Stimulated activated CD8-positive, alpha-beta memory T cell treated with anti-CD3 and anti-CD28 coated beads, Interleukin-7, amount 100 ng/mL, for 1 hour (primary cell): ENCODE data around the gene DNLZ.
"Not testable (repeated sequence)": the region's sequence is repeated elsewhere in the genome, so short reads cannot be mapped to it uniquely, and the experiment has no call there.

ENCODE experiments used
- DNase-seq, 2 donors: peaks; one replicate each; pipeline ENCODE4 v3.0.0-alpha.2; 2020; ENCODE audit warnings: low read depth in 2 of 2

Gene DNLZ

GRCh38 chr9:136359774-136360718 lies 3.5 kb downstream of the DNLZ start:
- DNase-seq = no peak

- DNase-seq = no peak
Measured at GRCh38 chr9:136358888-136359287, 4.7 kb downstream of the DNLZ start.

DNA sequence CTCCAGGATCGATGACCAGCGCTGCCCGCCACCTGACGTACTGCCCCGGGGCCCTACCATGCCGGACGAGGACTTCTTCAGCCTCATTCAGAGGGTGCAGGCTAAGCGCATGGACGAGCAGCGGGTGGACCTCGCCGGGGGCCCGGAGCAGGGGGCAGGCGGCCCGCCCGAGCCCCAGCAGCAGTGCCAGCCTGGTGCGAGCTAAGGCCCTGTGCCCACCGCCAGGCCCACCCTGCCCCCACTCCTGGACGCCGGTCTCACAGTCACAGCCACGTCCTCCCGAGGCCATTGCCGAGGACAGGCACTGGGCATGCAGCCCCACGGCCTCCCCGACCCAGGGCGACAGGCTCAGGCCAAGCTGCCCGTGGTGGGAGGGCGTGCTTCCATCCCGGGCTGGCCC lies 5.5 kb downstream of the DNLZ start:
- no peak for DNase-seq

- no peak for DNase-seq
Measured at GRCh38 chr9:136357202-136357725, 6.3 kb downstream of the DNLZ start.

GRCh38 chr9:136355616-136356557 lies 7.7 kb downstream of the DNLZ start:
- DNase-seq = no peak

- no peak for DNase-seq
Measured at GRCh38 chr9:136354592-136355085, 8.9 kb downstream of the DNLZ start.

- no peak for DNase-seq
Measured at GRCh38 chr9:136353757-136354488, 9.6 kb downstream of the DNLZ start.

- no peak for DNase-seq
Measured at GRCh38 chr9:136353088-136353487, 10.5 kb downstream of the DNLZ start.

DNA sequence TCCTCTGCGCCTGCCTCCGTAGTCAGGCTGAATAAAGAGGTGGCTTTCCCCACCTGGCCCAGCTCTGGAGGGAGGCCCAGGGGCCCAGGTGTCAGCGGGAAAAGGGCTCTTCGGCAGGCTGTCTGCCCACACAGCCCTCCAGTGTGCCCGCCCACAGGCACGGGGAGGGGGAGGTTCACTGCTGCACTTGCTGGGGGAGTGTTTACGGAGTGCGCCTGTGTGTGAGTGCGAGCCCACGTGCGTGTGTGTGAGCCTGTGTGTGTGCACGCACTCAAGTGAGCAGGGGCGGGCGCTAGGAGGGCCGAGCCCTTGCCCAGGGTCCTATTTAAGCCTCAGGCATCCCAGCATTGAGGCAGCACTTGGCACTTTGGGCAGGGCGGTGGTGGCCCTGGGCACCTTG lies 10.9 kb downstream of the DNLZ start:
- no peak for DNase-seq

DNA sequence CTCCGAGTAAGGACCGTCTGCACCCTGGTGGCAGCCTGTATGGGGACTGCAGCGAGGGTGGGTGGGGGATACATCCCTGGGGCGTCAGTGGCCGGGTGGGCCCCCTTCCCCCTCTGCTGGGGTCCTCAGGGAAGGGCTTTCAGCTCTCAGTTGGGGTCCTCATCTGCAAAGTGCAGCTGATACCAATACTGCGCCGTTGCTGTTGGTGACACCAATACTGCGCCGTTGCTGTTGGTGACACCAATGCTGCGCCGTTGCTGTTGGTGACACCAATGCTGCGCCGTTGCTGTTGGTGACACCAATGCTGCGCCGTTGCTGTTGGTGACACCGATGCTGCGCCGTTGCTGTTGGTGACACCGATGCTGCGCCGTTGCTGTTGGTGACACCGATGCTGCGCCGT lies 11.7 kb downstream of the DNLZ start:
- DNase-seq = not testable (repeated sequence)

DNA sequence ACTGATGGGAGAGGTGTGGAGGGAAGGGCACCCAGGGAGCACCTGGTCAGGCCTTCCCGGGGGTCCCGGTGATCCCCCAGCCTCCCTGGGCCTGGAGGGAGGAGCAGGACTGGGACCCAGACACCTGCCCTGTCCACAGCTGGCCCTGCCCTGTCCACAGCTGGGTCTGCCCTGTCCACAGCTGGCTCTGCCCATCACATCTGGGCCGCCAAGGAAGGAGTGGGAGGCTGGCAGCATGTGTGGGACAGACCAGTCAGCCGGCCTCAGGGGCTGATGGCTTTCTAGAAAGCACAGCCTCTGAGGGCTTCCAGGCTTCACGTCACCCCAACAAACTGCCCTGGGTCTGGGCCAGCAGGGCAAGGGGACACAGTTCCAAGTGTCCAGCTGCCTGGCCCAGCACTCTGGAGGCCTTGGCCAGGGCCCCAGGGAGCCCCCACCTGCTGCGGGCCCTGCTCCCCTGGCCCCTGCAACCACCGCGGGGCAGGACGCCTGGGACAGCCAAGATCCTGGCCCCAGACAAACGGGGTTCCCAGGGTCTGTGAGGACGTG lies 12.2 kb downstream of the DNLZ start:
- no peak for DNase-seq

DNA sequence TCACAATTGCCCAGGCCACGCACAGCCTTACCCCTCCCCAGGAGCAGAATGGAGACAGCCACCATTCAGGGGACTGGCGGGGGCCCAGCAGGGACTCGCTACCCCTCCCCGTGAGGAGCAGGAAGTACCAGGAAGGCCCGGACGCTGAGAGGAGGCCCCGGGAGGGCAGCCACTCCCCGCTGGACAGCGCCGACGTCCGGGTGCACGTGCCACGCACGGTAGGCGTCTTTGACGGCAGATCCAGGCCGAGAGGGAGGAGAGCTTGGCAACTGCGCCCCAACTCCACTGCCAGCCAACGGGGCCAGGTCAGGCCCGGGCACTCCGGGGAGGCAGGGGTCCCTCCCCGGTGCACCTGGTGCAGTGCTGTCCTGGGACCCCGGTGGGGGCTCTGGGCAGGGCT lies 14.0 kb downstream of the DNLZ start:
- DNase-seq = no peak

GRCh38 chr9:136348691-136349090 lies 14.9 kb downstream of the DNLZ start:
- no peak for DNase-seq

DNA sequence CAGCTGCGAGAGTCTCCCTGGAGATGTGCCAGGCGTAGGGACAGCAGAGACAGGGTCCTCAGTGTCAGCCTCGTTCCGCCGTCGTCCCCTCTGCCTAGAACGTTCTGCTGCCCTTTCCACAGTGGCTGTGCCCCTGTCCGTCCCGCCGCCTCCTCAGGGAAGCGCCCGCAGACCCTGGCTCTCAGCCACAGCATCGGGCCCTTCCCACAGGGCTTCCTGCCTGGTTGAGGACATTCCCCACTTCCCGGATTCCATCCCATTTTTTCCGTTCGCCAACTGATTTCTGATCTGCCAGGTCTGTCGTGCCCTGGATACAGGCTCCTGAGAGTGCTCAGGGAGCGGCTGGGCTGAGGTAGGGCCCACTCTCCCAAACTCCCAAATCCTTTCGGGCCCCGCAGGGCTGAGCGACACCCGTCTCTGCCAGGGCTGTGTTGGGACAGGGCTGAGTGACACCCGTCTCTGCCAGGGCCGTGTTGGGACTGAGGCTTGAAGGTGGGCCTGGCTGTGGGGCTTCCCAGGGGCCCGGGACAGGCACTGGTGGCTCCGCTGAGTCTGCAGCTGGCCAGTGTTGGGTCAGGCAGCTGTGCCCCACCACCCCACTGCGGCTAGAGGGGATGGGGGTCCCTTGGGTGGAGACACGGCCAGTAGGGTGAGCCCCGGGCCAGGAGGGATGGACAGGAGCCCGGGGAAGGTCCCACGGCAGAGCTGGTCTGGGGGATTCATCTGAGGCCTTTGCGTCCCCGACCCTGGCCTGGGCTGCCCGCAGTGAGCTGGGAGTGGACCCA lies 15.9 kb downstream of the DNLZ start:
- DNase-seq = no peak

DNA sequence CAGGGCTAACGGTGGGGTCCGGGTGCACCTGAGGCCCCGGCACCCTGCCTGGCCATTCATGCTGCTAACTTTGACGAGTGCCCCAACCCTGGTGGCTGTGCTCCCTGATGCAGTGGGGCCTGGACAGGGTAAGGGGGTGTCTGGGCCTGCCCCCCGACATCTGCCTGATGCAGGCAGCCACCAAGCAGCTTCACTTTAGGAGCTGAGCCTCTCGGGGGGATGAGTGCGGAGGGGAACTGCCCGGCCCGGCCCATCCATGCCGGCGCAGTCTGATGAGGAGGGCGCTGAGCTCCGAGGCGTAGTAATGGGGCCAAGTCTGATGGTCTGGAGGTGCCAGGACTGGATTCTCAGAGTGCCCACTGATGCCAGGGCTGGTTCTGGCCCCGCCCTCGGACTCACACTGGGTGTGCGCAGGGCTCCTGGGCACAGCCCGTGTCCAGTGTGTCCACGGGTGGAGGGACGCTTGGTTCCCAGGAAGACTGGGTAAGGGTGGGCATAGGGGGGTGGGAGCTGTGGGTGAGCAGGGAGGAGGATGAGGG lies 16.5 kb downstream of the DNLZ start:
- no peak for DNase-seq

DNA sequence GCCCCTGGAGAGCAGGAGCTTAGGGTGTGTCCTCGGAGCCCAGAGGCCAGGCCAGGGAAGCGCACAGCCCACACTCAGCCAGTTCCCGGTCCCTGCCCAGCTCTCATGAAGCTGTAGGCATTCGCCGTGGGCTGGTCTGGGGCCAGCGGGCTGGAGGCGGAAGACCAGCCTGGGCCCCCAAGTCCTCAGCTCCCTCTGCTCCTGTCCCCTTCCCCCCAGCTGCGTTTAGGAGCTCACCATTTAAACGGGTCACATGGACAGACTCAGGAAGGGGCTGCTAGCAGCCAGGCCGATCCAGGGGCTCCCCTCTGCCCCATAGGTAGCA lies 17.4 kb downstream of the DNLZ start:
- no peak for DNase-seq

DNA sequence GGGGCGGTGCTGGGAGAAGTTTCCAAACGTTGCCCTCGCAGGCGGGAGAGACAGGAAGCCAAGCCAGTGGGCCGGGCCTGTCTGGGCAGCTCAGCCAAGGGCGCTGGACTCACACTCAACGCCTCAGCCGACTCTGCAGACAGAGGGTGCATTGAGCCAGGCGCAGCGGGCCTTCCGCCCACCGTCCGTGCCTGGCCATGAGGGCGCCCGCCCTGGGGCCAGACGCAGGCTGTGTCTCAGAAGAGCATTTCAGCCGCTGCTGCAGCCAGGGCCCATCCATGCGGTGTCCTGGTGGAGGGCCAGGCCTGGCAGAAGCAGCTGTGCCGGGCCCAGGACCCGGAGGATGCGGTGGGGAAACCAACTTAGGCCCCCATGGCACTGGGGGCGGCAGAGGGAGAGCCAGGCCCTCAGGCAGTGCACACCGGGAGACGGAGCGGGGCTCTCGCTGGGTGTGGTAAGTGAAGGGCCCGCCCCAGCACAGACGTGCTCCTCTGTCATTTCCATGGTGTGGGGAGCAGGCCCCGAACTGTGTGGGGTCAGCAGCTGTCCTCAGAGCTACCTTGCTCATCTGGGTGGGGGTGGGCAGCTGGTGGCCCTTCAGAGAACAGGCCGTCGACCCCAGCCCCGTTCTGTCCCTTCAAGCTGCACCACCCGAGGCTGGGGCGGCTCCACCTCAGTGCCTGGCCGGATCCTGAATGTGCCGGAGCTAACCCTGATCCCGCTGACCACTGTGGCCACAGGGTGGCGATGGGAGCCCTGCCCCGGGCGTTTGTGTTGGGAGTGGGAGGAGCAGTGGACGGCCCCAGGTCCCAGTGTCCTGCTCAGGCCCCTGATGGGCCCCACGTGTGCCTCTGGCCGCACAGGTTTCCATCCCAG lies 18.0 kb downstream of the DNLZ start:
- DNase-seq = no peak

- DNase-seq = no peak
Measured at GRCh38 chr9:136344544-136345280, 18.8 kb downstream of the DNLZ start.

DNA sequence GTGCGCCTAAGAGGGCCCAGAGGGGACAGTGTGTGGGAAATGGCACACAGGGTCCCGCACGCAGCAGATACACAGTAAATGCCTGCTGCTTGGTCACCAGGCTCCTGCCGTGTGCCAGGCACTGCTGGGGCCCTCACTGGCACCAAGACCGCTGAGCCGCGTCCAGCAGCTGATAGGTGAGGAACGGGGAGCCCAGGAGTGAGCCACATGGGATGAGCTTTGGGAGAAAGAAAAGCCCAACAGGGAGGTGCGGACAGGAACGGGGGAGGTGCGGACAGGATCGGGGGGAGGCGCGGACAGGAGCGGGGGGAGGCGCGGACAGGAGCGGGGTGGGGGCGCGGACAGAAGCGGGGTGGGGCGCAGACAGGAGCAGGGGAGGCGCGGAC lies 19.7 kb downstream of the DNLZ start:
- no peak for DNase-seq
